NCI-H774 (cell line): ENCODE measurements around the gene GADD45G.

ENCODE experiments used
- DNase-seq: peaks from one replicate; lab custom pipeline; 2025; lab: John Stamatoyannopoulos, UW

GADD45G gene

GRCh38 chr9:89592963-89593726 is 11.7 kb upstream of the GADD45G start:
- DNase-seq, result no peak

DNA sequence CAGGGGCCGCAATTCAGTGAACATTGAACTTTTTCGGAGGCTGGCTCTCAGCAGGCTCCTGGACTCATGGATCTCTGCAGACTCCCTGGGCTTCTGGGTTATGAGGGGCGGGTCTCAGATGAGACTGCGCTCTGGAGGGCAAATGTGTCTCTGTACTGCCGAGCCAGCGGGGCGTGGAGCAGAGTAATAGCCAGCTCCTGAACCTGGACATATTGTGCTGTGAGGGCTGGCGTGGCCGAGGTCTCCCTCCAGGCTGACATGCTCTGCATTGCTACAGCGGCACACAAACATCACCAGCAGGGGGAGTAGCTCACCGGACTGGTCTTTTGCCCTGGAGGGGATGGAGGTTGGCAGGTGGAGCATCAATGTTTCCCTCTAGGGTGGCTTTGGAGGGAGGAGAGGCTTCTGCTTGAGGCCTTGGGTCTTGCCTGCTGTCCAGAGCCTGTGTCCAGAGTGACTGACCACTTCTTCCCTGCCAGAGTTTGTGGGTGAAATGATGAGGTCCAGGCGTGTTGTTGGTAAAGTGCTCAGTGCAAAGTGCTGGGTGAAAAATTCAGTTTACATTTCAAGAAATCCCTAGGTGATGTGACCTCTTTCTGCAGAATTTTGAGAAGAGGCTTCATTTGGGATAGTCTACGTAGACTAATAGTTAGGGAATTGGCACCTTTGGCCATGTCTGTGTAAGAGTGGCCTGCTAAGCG is 10.9 kb upstream of the GADD45G start:
- peak; percentile 30 for DNase-seq

GRCh38 chr9:89594811-89595550 is 9.8 kb upstream of the GADD45G start:
- no peak for DNase-seq

- no peak for DNase-seq
Observed at GRCh38 chr9:89595646-89596045, 9.2 kb upstream of the GADD45G start.

DNA sequence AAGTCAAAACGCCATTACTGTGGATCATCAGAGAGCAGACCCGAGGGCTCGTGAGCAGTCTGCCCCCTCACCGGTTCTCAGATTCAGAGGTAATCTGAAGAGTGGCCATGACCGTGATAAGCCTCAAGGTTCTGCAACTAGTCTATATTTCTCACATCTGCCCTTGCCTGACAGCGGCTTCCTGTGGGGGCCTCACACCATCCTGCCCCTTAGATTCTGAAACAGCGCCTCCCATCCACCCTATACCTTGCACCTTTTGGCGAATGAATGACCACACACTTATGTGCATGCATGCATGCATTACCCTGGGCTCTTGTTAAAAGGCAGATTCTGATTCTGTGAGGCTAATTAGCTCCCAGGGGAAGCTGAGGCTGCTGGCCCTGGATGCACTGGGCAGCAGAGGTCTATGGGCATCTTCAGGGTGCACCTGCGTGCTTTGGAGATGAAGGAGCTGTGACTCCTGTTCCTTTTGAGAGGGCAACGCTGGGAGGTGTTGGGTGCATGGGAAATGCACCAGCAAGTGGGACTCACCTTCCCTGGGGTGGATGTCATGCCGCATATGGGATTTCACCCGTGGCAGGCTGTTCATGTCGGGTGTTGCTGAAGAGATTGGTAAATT is 7.8 kb upstream of the GADD45G start:
- no peak for DNase-seq

GRCh38 chr9:89597711-89598362 is 7.0 kb upstream of the GADD45G start:
- DNase-seq, result no peak

- no peak for DNase-seq
Observed at GRCh38 chr9:89598363-89598713, 6.5 kb upstream of the GADD45G start.

DNA sequence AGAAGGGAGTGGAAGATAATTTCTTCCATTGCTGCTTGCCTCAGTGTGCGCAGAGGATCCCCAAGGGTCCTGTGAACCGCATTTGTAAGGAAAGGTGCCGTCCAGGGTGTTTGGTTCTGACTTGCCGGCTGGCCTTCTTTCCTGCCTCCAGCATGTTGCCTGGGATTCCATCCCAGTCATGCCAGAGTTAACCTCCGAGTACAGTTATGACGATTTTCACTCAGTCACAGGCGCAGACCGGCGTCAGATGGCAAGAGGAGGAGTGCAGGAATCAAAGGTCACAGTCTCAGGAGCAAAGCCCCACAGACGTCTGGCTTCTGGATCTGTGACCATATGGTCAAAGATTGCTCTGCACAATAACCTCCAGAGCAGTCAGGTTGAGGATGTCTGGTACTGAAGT is 5.9 kb upstream of the GADD45G start:
- DNase-seq, result no peak

DNA sequence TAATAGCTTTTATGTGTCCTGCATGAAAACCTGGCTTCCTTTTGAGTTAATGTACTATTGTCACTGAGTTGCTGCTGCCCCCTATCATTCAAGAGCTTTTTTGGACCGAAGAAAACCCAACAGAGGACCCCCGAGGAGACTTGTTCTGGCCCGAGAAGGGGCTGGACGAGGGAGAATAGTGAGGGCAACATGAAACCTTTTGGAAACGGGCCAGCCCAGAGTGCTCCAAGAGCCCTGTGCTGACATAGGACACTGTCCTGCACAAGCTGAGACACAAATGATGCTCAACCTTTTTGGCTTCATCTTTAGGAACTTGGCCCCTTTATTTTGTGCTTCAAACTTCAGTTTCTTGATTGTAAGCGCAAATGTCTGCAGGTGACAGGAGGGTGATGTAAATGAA is 4.0 kb upstream of the GADD45G start:
- DNase-seq, result no peak

DNA sequence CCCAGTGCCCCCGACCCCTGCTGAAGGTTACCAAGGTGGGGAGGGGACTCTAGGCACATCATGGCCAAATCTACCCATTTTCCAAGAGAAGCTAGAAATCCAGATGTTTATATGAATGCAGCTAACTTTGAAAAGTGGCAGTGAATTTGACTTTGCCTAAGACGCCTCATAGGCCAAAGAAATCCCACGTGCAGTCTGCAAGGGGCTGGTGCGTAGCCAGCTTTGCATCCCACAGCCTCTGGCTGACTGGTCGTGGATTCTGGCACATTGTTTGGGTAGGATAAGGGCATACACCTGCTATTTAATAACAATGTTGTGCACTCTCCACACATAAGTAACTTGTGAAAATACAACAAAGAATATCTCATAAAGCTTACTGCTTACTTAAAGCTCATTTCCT is 3.5 kb upstream of the GADD45G start:
- no peak for DNase-seq

- DNase-seq, result no peak
Observed at GRCh38 chr9:89601856-89602562, 2.8 kb upstream of the GADD45G start.

- peak; percentile 89 for DNase-seq
Observed at GRCh38 chr9:89602978-89603766, 1.6 kb upstream of the GADD45G start.

DNA sequence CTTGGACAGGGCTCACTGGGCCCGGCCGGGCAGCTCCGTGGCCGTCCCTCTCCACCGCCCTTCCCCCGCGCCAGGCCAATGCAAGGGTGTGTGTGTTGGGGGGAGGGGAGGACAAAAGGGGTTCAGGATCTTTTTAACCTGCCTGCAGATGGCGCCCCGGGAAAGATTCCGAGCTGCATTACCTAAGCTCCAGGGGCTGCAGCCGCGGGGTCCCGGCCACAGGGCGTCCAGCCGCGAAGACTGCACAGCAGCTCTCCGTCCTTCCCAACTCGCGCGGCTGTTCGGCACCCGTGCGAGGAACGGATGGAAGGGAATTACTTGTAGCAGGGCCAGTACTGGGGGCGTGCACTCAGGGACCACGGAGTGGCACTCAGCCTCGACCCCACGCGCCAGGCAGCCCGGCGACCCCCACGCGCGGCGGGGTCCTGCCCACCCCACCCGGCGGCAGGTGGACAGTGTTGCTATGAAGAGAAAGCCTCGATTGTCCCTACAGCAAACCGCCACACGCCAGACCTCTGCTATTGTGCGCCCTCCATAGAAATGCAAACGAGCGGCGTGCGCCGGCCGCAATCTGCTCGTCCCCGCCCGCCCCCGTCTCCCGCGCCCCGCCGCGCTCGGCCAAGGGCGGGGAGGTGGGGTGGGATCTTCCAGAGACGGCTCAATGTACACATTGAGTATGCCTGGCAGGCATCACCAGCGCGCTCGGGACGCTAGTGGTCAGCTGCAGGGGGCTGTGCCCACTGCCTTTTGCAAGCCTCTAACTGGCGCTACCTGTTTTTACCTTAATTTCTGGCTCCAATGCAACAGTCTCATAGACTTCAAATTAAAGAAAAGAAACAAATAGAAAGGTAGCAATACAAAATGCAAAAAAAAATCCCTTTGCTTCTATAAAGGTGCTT is 796 bp upstream of the GADD45G start:
- peak; percentile 82 for DNase-seq

DNA sequence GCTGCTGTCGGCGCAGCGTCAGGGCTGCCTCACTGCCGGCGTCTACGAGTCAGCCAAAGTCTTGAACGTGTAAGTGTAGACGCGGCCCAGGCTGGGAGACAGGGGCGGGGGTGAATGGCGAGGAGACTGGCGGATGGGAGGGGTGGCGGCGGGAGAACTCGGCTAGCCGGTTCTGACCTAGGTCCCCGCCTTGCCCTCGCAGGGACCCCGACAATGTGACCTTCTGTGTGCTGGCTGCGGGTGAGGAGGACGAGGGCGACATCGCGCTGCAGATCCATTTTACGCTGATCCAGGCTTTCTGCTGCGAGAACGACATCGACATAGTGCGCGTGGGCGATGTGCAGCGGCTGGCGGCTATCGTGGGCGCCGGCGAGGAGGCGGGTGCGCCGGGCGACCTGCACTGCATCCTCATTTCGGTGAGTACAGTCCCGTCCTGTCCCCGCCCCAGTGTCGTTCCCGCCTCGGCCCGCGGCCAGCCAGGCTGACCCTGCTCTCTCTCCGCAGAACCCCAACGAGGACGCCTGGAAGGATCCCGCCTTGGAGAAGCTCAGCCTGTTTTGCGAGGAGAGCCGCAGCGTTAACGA is 745 bp downstream of the GADD45G start:
- no peak for DNase-seq

GRCh38 chr9:89606049-89606623 is 1.3 kb downstream of the GADD45G start:
- no peak for DNase-seq

GRCh38 chr9:89606624-89607311 is 2.0 kb downstream of the GADD45G start:
- no peak for DNase-seq

- no peak for DNase-seq
Observed at GRCh38 chr9:89608641-89609335, 4.0 kb downstream of the GADD45G start.
